NCI-H2196 treated with DMSO at 0.1 percent for 48 hours (cell line): ENCODE measurements around the gene SPRN.
A peak's percentile ranks its signal among the peaks of the same experiment; 100 is the strongest.

Source experiments
- DNase-seq: peaks from one replicate; lab custom pipeline; 2025; ENCODE audit not compliant: unreplicated experiment; lab: John Stamatoyannopoulos, UW

Gene SPRN

GRCh38 chr10:133411523-133412380, 12.7 kb downstream of the SPRN start:
- DNase-seq, result no peak

- no peak for DNase-seq
Observed at GRCh38 chr10:133405844-133406527, 18.4 kb downstream of the SPRN start.

- DNase-seq, result no peak
Observed at GRCh38 chr10:133405272-133405671, 19.2 kb downstream of the SPRN start.

DNA sequence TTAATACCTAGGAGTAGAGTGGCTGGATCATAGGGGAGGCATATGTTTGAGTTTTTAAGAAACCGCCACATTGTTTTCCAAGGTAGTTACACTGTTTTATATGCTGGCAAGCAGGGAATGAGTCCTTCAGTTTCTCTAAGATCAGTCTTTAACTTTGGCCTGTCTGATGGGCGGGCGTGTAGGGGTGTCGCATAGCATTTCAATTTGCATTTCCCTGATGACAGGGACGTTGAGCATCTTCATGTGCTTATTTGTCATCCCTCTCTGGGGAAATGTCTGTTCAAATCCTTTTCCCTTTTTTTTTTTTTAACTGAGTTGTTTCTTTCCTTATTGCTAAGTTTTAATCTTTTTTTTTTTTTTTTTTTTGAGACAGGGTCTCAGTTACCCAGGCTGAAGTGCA, 20.6 kb downstream of the SPRN start:
- no peak for DNase-seq

DNA sequence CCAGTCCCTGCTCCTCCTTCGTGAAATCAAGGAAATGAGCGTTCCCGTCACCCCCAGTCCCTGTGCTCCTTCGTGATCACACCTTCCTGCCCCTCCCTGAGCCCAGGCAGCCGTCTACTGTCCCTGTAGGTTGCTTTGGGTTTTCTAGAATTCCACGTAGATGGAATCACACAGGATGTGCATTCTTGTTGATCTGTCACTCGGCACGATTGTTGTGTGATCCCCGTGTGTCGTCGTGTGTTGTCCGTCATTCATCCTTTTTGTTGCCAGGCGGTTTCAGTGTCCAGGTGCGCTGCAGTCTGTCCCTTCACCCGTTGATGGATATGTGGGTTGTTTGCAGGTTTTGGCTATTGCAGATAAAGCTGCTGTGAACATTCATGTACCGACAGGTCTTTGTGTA, 21.1 kb downstream of the SPRN start:
- no peak for DNase-seq

GRCh38 chr10:133401981-133402725, 22.3 kb downstream of the SPRN start:
- no peak for DNase-seq

- no peak for DNase-seq
Observed at GRCh38 chr10:133401500-133401899, 22.9 kb downstream of the SPRN start.

GRCh38 chr10:133400624-133401424, 23.6 kb downstream of the SPRN start:
- DNase-seq, result no peak

DNA sequence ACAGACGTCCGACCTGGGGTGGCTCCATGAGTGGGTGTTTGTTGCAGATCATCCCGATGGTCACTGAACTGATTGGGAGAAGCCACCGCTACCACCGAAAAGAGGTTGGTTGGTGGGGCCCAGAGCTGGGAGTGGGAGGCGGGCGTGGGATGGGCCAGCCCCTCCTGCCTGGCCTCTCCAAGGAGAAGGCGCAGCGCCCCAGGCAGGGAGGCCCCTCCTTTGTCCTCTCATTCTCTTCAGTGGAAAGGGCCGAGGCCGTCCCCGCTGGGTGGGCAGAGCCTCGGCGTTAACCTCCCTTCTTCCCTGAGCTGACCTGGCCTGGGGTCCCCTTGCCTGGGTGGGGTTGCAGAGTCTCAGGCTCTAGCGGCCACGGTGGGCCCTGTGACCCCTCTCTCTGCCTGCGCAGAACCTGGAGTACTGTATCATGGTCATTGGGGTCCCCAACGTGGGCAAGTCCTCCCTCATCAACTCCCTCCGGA, 25.3 kb downstream of the SPRN start:
- DNase-seq, result no peak

DNA sequence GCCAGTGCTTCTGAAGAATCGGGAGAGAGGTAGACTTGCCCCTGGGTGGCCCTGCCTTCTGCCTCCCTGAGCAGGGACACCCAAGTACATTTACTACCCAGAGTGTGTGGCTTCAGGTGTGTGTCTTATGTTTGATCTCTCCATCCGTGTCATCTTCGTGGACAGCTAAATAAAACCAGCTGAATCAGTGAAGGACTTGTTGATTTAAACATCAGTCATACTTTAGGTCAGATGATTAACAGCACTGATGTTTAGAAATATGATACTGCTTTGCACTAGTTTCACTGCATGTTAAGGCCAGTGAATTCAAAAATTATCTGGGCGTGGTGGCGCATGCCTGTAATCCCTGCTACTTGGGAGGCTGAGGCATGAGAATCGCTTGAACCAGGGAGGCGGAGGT, 26.5 kb downstream of the SPRN start:
- no peak for DNase-seq

DNA sequence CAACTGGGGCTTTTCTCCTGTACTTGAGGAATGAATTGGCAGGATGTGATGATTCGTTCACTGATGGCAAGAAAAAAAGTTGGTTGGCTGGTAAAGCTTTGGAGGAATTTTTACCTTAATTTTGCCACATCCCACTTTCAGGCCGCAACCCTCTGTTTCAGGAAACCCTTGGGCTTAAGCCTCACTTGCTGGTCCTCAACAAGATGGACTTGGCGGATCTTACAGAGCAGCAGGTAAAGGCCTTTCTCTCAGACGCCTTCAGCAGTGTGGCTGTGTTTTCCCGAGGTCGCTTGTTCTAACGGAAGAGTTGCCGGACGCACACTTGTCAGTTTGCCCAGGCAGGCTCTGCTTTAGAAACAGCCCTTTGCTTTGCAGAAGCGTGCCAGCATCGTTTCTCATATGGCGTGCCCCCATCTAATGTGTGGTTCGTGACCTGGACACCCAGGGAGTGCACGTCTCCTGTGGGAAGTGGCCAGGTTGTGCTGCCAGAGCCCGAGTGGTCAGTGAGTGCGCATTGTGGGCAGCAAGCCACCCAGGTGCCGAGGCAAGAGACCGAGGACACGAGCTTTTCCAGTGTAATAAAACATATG, 28.3 kb downstream of the SPRN start:
- DNase-seq, result no peak

- no peak for DNase-seq
Observed at GRCh38 chr10:133394801-133395221, 29.6 kb downstream of the SPRN start.

GRCh38 chr10:133394064-133394663, 30.3 kb downstream of the SPRN start, which contains the start of gene MTG1:
MTG1 (plus strand) TSS chr10:133394157; CDS start chr10:133394221, 64 bp downstream.
- peak; percentile 67 for DNase-seq

DNA sequence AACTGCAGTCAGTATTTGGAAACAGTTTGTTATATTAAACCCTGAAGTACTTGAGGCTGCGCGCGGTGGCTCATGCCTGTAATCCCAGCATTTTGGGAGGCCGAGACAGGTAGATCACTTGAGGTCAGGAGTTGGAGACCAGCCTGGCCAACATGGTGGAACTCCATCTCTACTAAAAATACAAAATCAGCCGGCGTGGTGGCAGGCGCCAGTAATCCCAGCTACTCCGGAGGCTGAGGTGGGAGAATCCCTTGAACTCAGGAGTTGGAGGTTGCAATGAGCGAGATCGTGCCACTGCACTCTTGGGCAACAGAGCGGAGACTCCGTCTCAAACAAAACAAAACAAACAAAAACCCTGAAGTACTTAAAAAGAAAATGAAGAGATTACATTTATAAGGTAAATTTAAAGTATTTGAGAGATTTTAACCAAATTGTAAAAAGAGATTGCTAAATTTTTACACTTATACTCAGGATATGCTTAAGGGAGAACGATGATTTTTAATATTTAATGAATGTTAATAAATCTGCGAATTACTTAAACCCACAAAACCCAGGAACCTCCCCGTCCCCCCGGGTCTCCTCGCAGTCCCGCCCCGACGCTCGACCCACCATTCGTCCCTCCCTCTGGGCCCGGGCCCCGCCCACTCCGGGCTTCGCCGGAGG, 30.9 kb downstream of the SPRN start:
- DNase-seq, result no peak

DNA sequence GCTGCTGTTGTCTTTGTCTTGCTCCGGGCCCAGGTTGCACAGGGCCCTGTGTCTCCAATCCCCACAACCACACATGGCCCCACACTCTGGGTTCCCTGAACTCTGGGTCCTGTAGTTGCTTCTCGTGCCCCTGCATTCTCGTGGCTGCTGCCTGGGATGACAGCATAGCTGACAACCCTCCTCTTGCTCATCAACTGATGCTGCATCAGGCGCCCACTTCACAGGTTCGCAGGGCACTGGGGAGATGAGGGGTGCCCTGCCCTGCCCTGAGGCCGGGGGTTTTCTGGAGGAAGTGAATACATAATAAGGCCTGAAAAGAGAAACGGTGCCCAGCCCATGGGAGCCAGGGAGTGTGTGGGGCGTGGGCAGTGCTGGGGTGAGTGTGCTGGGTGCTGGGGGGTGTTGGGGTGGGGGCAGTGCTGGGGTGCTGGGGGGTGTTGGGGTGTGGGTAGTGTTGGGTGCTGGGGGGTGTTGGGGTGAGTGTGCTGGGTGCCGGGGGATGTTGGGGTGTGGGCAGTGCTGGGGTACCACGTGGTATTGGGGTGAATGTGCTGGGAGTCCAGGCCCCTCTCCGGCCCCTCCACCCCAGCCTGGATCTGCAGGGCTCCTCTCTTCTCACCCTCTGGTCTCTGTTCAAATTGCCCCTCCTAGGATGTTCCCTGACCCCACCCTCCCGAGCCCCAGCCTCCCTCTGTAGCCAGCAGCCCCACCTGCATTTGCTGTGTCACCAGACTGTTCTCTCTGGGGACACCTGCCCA, 32.5 kb downstream of the SPRN start:
- DNase-seq, result no peak

- DNase-seq, result no peak
Observed at GRCh38 chr10:133391249-133391635, 33.2 kb downstream of the SPRN start.

- no peak for DNase-seq
Observed at GRCh38 chr10:133390597-133391248, 33.7 kb downstream of the SPRN start.
